ENCODE results near the gene MICU1.

MICU1 gene

DNA sequence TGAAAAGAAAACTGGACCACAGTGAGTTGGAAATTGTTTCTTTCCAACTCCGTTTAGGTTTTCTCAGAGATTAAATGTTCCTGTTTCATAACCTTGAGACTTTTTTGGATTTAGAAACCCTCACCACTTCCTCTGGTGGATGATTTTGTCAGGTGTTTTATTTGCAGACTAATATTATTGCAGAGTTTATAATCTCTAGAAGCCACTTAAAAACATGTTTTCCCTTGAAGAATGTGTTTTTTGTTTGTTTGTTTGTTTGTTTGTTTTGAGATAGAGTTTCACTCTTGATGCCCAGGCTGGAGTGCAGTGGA lies 520 bp upstream of the MICU1 start:
- DNase-seq: no peak

DNA sequence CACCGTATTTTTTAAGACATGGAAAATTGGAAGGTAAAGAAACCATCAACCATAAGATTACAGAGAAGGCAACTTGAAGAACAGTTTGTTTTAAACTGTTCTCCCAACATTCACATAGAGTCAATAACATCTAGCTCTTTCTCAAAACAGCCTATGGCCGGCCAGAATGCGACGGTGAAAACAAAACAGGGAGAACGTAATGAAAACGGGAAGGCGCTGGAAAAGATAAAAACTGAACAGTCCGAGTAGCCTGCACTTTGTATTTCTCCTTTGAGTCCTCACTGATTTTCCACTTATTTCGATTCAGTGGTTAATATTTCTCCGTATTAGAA lies 637 bp downstream of the MICU1 start:
- DNase-seq: no peak

DNA sequence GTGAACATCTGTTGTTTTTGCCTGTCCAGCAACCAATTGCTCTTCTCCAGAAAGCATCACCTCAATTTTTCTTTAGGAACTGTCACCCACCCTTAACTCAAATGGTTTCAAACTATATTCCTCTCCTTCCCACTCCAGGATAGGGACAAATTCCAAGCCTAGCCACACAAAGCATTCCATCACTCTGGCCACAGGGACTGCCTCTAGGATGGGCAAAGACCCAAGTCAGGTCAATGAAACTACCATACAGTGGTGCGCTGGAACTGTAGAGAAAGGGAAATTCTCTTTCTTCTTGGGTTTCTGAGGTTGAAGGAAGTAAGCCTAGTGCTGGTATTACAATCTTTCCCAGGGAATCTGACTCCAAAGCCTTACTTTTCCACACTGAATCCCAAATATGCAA lies 3.6 kb downstream of the MICU1 start:
- no peak for DNase-seq

GRCh38 chr10:72616716-72617115 lies 9.2 kb downstream of the MICU1 start:
- no peak for DNase-seq

GRCh38 chr10:72615970-72616369 lies 9.9 kb downstream of the MICU1 start:
- no peak for DNase-seq

GRCh38 chr10:72612203-72612826 lies 13.6 kb downstream of the MICU1 start:
- DNase-seq: no peak

GRCh38 chr10:72611783-72612182 lies 14.1 kb downstream of the MICU1 start:
- no peak for DNase-seq

DNA sequence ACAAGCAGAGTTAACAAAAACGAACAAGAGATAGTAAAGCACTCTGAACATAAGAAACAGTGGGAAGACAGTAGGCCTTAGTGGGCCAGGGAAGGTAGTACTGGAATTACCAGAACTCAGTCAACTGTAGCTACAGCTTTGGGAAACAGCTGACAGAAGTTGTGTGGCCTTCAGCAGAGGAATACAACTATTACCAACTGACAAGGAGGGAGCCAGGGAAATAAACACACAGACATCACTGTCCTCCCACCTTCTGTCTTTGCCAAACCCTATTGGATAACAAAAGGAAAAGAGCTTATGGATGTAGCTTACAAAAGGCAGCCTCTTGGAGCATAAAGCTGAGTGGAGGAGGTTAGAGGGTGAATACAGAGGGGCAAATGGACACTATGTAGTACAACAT lies 15.4 kb downstream of the MICU1 start:
- DNase-seq: no peak

DNA sequence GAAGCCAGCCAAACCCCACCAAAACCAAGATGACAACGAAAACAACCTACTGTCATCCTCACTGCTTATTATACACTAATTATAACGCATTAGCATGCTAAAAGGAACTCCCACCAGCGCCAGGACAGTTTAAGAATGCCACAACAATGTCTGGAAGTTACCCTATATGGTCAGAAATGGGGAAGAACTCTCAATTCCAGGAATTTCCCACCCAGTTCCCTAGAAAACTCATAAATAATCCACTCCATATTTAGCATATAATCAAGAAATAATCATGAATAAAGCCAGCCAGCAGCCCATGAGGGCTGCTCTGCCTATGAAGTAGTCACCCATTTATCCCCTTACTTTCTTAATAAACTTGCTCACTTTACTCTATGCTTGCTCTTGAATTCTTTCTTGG lies 20.8 kb downstream of the MICU1 start:
- no peak for DNase-seq

GRCh38 chr10:72601144-72601543 lies 24.7 kb downstream of the MICU1 start:
- no peak for DNase-seq

GRCh38 chr10:72598769-72599701 lies 26.8 kb downstream of the MICU1 start:
- no peak for DNase-seq

GRCh38 chr10:72597897-72598296 lies 28.0 kb downstream of the MICU1 start:
- no peak for DNase-seq

DNA sequence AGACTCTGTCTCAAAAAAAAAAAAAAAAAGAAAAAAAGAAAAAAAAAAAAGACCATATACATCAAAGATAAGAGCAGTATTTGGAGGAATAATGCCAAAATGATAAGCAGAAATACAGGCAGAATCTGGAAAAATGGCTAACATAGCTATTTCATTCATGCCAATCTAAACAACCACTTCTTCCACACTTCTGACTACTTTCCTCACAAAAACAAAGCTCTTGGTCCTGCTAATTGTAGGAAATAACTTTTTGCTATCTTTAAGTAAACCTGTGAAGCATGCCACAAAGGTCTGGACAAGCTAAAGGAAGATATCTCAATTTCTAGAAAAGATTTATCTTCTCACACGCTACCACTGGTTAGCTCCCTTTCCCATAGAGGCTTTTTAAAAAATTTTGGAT lies 30.4 kb downstream of the MICU1 start:
- no peak for DNase-seq

DNA sequence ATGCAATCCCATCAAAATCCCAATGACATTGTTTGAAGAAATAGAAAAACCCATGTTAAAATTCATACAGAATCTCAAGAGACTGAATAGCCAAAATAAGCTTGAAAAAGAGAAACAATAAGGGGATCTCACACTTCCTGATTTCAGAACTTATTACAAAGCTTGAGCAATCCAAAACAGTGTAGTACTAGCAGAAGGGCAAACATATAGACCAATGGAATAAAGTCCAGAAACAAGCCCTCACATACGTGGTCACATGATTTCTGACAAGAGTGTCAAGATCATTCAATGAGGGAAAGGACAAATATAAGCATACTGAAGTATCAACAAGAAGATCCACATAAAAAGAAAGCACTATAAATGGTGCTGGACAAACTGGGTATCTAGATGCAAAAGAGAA lies 31.9 kb downstream of the MICU1 start:
- DNase-seq: no peak

GRCh38 chr10:72588266-72588665 lies 37.6 kb downstream of the MICU1 start:
- DNase-seq: no peak

- no peak for DNase-seq
Observed at GRCh38 chr10:72587568-72587967, 38.3 kb downstream of the MICU1 start.

- DNase-seq: no peak
Observed at GRCh38 chr10:72574636-72575035, 51.2 kb downstream of the MICU1 start.

GRCh38 chr10:72573079-72573478 lies 52.8 kb downstream of the MICU1 start:
- no peak for DNase-seq

- no peak for DNase-seq
Observed at GRCh38 chr10:72567889-72568640, 57.8 kb downstream of the MICU1 start.

GRCh38 chr10:72567421-72567820 lies 58.5 kb downstream of the MICU1 start:
- no peak for DNase-seq

- DNase-seq: no peak
Observed at GRCh38 chr10:72564596-72564995, 61.3 kb downstream of the MICU1 start.

GRCh38 chr10:72563327-72563932 lies 62.4 kb downstream of the MICU1 start:
- DNase-seq: peak; percentile 4

- no peak for DNase-seq
Observed at GRCh38 chr10:72561745-72562166, 64.1 kb downstream of the MICU1 start.

DNA sequence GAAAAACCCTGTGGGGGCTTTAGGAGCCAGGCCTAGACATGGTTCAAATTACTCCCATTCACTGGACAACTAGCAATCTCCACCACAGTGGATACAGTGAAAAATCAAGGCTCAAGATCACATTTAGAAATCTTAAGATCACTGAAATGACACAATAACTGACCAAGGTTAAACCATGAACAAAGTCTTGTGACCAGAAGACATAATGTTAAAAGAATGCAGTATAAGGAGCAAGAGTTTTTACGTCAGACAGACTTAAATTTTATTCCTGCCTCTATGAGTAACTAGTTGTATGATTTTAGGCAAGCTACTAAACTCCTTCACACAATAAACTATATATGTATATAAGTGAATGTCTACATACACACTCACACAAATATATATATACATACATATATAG lies 68.5 kb downstream of the MICU1 start:
- no peak for DNase-seq

Data from CD4-positive, alpha-beta T cell treated with Interleukin-21 for 1 hour (primary cell).